Heart left ventricle (tissue), 16 donors: Measurements from ENCODE around the gene SIAH1. TPM values are rescaled to one million over a fixed set of nuclear protein-coding genes. Genes with fewer than 3 reads are reported as not detected.

Experiments used
- ATAC-seq, 4 donors: fragments of 200-7000 bp; cut with Tn5 transposase; one replicate each; pipeline ENCODE4 v1.9.1; 2020 to 2022; ENCODE audit warnings: moderate library complexity in 4 of 4, mild to moderate bottlenecking in 3 of 4, moderate number of reproducible peaks in 1 of 4
- DNase-seq, 5 donors: peaks; one replicate each; pipeline ENCODE4 v3.0.0-alpha.2; 2020
- H3K27ac ChIP-seq, 12 donors: fragments of 200-600 bp; sonication (generic) in 4 of 12; one replicate each; pipeline versions ENCODE4 v1.5.0 to v1.8.0; 2016 to 2022; ENCODE audit warnings: mild to moderate bottlenecking in 2 of 12
- H3K27me3 ChIP-seq, 9 donors: fragments of 200-600 bp; sonication (generic) in 2 of 9; one replicate each; pipeline versions ENCODE4 v1.5.1 to v1.8.0; 2016 to 2022; ENCODE audit warnings: mild to moderate bottlenecking in 3 of 9
- H3K36me3 ChIP-seq, 9 donors: fragments of 200-600 bp; sonication (generic) in 2 of 9; one replicate each; pipeline versions ENCODE4 v1.5.0 to v1.8.0; 2018 to 2022; ENCODE audit warnings: mild to moderate bottlenecking in 2 of 9
- H3K4me1 ChIP-seq, 12 donors: fragments of 200-600 bp; sonication (generic) in 4 of 12; one replicate each; pipeline versions ENCODE4 v1.5.0 to v1.8.0; 2016 to 2022; ENCODE audit warnings: mild to moderate bottlenecking in 3 of 12
- H3K4me3 ChIP-seq, 12 donors: fragments of 200-600 bp; sonication (generic) in 4 of 12; one replicate each; pipeline versions ENCODE4 v1.5.0 to v1.8.0; 2017 to 2022; ENCODE audit warnings: mild to moderate bottlenecking in 9 of 12, moderate library complexity in 4 of 12
- H3K9me3 ChIP-seq, 12 donors: fragments of 200-600 bp; sonication (generic) in 4 of 12; one replicate each; pipeline versions ENCODE4 v1.5.0 to v1.8.0; 2016 to 2022; ENCODE audit warnings: mild to moderate bottlenecking in 1 of 12
- CTCF ChIP-seq, 12 donors: fragments of 200-600 bp; sonication (generic) in 4 of 12; IDR thresholded peaks; one replicate each; pipeline versions ENCODE4 v1.5.0 to v1.8.0; 2018 to 2022; ENCODE audit warnings: antibody characterized with exemption in 12 of 12, mild to moderate bottlenecking in 5 of 12
- POLR2A ChIP-seq, 2 donors: fragments of 450-650 bp; IDR thresholded peaks; one replicate each; pipeline ENCODE4 v1.6.1; 2017; ENCODE audit warnings: antibody characterized with exemption in 2 of 2, mild to moderate bottlenecking in 2 of 2, moderate library complexity in 2 of 2
- WGBS, 4 donors: extraction: QIAGEN DNeasy Blood & Tissue Kit in 2 of 4; methylation state at CpG; one replicate each; pipeline versions ENCODE4 v1.1.5 to v1.1.7; 2013 to 2018; 5-methylcytosine and 5-hydroxymethylcytosine counted together
- intact Hi-C, 10 donors: fragments of 100-400 bp; cut with DNase I; formaldehyde crosslinking; loops; one replicate each; pipeline versions ENCODE4 v1.11.1 to v1.14.2; 2022
- polyA plus RNA-seq, 2 donors: library from polyadenylated mRNA; stranded (reverse); fragments of 200-250 nt; gene quantifications; one replicate each; pipeline ENCODE4 v1.2.3, GENCODE V29; 2013
- total RNA-seq, 9 donors: library from RNA; depleted of rRNA in 2 of 9; stranded (reverse); fragments of >200 nt in 2 of 9; fragmentation: NEBNext Ultra II Directional in 3 of 9; extraction: Animal tissue kit (Norgen Biotek cat#: 25700) in 3 of 9; gene quantifications; one replicate each; pipeline versions ENCODE4 v1.1.0 to v1.2.4, GENCODE V29; 2016 to 2023
- donor health status: ischemic (EF 13 %, LVEDD 7.1; RV severe dilation, severe dysfunction).
- donor health status: healthy with polysubstance abuse.
- donor health status: DM: no; HTN: yes; CAD: no.
- donor health status: DM: no; HTN: no; CAD: no.
- donor health status: ischemic (EF 25% LVEDD 6.9; RV normal size, moderate dysfunction).
- donor health status: ischemic (EF 25% LVEDD 5.7; RV mildly dilated, moderate dysfunction).
- donor health status: healthy.
- donor health status: DM: yes; HTN: yes; CAD: no.
- donor health status: ischemic (EF 35%, LVEDD 5.7; RV mildly dilated, moderate dysfunction).
- donor health status: nonischemic (EF 11% LVEDD 7.7; RV severe dilation, severe dysfunction).
- donor health status: DM: yes; HTN: yes; CAD: no.
- donor health status: PGD.
- donor health status: ischemic (EF 29% LVEDD 5.4; RV normal size, mild dysfunction).
- donor health status: nonischemic (EF 23%, LVEDD 6.1; RV moderate dilation, normal function).

The SIAH1 gene
- total and polyA plus RNA-seq, 11 donors, result 10.1 to 21.5 (median 13.4) TPM

- no peak for DNase-seq
- WGBS, 4 donors, result 94 to 97% (median 95%) methylated on average over 2 of the region's 2 CpGs
- no peak overlapping the region for H3K27ac ChIP-seq
- H3K4me3 ChIP-seq, result no peak overlapping the region
- H3K4me1 ChIP-seq, result peaks cover 3 to 42% (median 17%) of the 10 kb centered on the region in 12 donors
- ATAC-seq, result no peak
- H3K9me3 ChIP-seq, result no peaks in the 10 kb centered on the region
- TF ChIP-seq CTCF (IDR thresholded peaks at IDR 0.05) (no peak), POLR2A (IDR thresholded peaks at IDR 0.05) (no peak)
- intact Hi-C loops, result loop anchor here in 4 of 10 donors (5.0 to 10.0 kb wide), 4 partner anchors 175 to 262 kb away; no protein-coding TSS in a partner anchor
- H3K36me3 ChIP-seq, result peaks cover 0 to 48% (median 27%) of the 10 kb centered on the region in 9 donors
- no peaks in the 10 kb centered on the region for H3K27me3 ChIP-seq
These were observed 25.2 kb downstream of the SIAH1 start for GRCh38 chr16:48359983-48360382.

GRCh38 chr16:48358419-48358818, 26.8 kb downstream of the SIAH1 start:
- H3K4me1 ChIP-seq, result peaks cover 0 to 36% (median 9%) of the 10 kb centered on the region in 12 donors
- TF ChIP-seq POLR2A (IDR thresholded peaks at IDR 0.05), result no peak
- no peak for TF ChIP-seq CTCF (IDR thresholded peaks at IDR 0.05)
- ATAC-seq (no peak), DNase-seq (no peak)
- WGBS, 4 donors, result 91 to 97% (median 95%) methylated on average over 3 of the region's 3 CpGs
- H3K27me3 ChIP-seq, result no peaks in the 10 kb centered on the region
- no peak overlapping the region for H3K4me3 ChIP-seq
- H3K36me3 ChIP-seq, result peaks cover 0 to 48% (median 30%) of the 10 kb centered on the region in 9 donors
- intact Hi-C loops, result loop anchor here in 4 of 10 donors (5.0 to 10.0 kb wide), 4 partner anchors 176 to 264 kb away; no protein-coding TSS in a partner anchor
- no peaks in the 10 kb centered on the region for H3K9me3 ChIP-seq
- H3K27ac ChIP-seq, result no peak overlapping the region

GRCh38 chr16:48356633-48357376, 28.4 kb downstream of the SIAH1 start:
- H3K4me1 ChIP-seq, result peaks cover 0 to 36% (median 10%) of the 10 kb centered on the region in 12 donors
- intact Hi-C loops, result loop anchor here in 4 of 10 donors (5.0 to 10.0 kb wide), 4 partner anchors 178 to 265 kb away; no protein-coding TSS in a partner anchor
- DNase-seq (no peak), ATAC-seq (no peak)
- H3K27ac ChIP-seq, result peak overlapping the region in 3 of 12 donors; percentile 18 to 23 (median 21)
- TF ChIP-seq CTCF (IDR thresholded peaks at IDR 0.05), result no peak
- TF ChIP-seq POLR2A (IDR thresholded peaks at IDR 0.05), result no peak
- H3K27me3 ChIP-seq, result no peaks in the 10 kb centered on the region
- H3K4me3 ChIP-seq, result no peak overlapping the region
- peaks cover 0 to 59% (median 39%) of the 10 kb centered on the region in 9 donors for H3K36me3 ChIP-seq
- H3K9me3 ChIP-seq, result no peaks in the 10 kb centered on the region
- 82 to 89% (median 87%) methylated on average over 4 of the region's 4 CpGs for WGBS, 4 donors
